Measurements from ENCODE around the gene MYH6. TPM values are rescaled to one million over a fixed set of nuclear protein-coding genes. Genes with fewer than 3 reads are reported as not detected.

Gene MYH6
- total and polyA plus RNA-seq, 2 of the 13 experiments (the other 11 are each of a cell fraction or from before 2014, with no cell fraction given): 0.01 TPM; not detected in 1

- Histone ChIP-seq H3K4me3 (replicated peaks in 1 of 3; ENCODE audit: insufficient read depth in 1 of 3, low read depth in 2 of 3, low read length in 3 of 3) (no peak overlapping the region), H3K4me2 (ENCODE audit: low read depth, low read length) (no peak overlapping the region), H3K27ac (ENCODE audit: extremely low read length, insufficient read depth, low read length) (no peak overlapping the region), H3K27me3 (ENCODE audit: control insufficient read depth in 1 of 2, insufficient read depth in 2 of 2, low read length in 2 of 2) (peaks cover 6 to 52% of the 10 kb centered on the region in 2 experiments), H2AFZ (ENCODE audit: low read length) (no peak overlapping the region), H3K36me3 (replicated peaks in 1 of 2; ENCODE audit: control insufficient read depth in 1 of 2, insufficient read depth in 2 of 2, low read length in 2 of 2) (no peaks in the 10 kb centered on the region), H4K20me1 (ENCODE audit: insufficient read depth, low read length) (no peaks in the 10 kb centered on the region), H3K4me1 (ENCODE audit: insufficient read depth, low read length) (peaks cover 40% of the 10 kb centered on the region), H3K79me2 (ENCODE audit: insufficient read depth, low read length) (no peaks in the 10 kb centered on the region), H3K9me3 (ENCODE audit: low read length) (no peaks in the 10 kb centered on the region), H3K9ac (ENCODE audit: insufficient read depth, low read depth, low read length) (no peak overlapping the region)
- ATAC-seq (no peak), DNase-seq (ENCODE audit: low spot score) (no peak), FAIRE-seq (no peak)
- ChIA-PET POLR2A (no interaction called here), CTCF (ENCODE audit: low intra/inter-chr PET ratio, low total read pairs) (no interaction called here)
- 69% methylated on average over 10 of the region's 10 CpGs for WGBS (ENCODE audit: low lambda C conversion rate)
- TF ChIP-seq ZSCAN31 (CRISPR knock-in tag; IDR thresholded peaks at IDR 0.05; ENCODE audit: low read depth) (no peak), LRRFIP1 (CRISPR knock-in tag; conservative IDR thresholded peaks at IDR 0.05) (no peak), RFX3 (CRISPR knock-in tag; IDR thresholded peaks at IDR 0.05) (no peak), MXD3 (CRISPR knock-in tag; IDR thresholded peaks at IDR 0.05) (no peak), NRL (CRISPR knock-in tag; IDR thresholded peaks at IDR 0.05; ENCODE audit: borderline replicate concordance) (no peak), PPARG (CRISPR knock-in tag; conservative IDR thresholded peaks at IDR 0.05) (no peak), ZNF790 (CRISPR knock-in tag; IDR thresholded peaks at IDR 0.05; ENCODE audit: borderline replicate concordance) (no peak), SIN3B (IDR thresholded peaks at IDR 0.05; ENCODE audit: low read length) (no peak), ZNF331 (CRISPR knock-in tag; IDR thresholded peaks at IDR 0.05) (no peak), ATRX (CRISPR knock-in tag; IDR thresholded peaks at IDR 0.05; ENCODE audit: borderline replicate concordance) (no peak), HNRNPK (IDR thresholded peaks at IDR 0.05; ENCODE audit: low read depth, low read length, poor library complexity, severe bottlenecking) (no peak)
- BruUV-seq (replicated peaks): no TSS peak
- intact Hi-C loops (cut with micrococcal nuclease; ENCODE audit: unreplicated experiment): no loop called here
- in situ Hi-C loops (cut with HindIII; ENCODE audit: extremely low pct_ligation_motif_present, low pct_unique_long_range_greater_than_20kb): no loop called here
Measured at GRCh38 chr14:23433457-23433856, 25.4 kb upstream of the MYH6 start.
